Thyroid gland (tissue), 4 donors: ENCODE data around the gene SYPL2. TPM values are rescaled to one million over a fixed set of nuclear protein-coding genes. Genes with fewer than 3 reads are reported as not detected.

ENCODE experiments used
- DNase-seq, 2 donors: peaks; one replicate each; pipeline ENCODE4 v3.0.0-alpha.2; 2019
- H3K27ac ChIP-seq, 3 donors: fragments of 200-600 bp; sonication (generic); 1 replicate in 2 of 3; 2 replicates in 1 of 3; pipeline ENCODE4 v1.5.1; 2016 to 2019; ENCODE audit warnings: mild to moderate bottlenecking in 1 of 3, moderate library complexity in 1 of 3
- H3K27me3 ChIP-seq: fragments of 200-600 bp; sonication (generic); one replicate; pipeline ENCODE4 v1.5.1; 2019
- H3K36me3 ChIP-seq, 2 donors: fragments of 200-600 bp; sonication (generic); one replicate each; pipeline ENCODE4 v1.5.1; 2016 to 2019
- H3K4me1 ChIP-seq, 2 donors: fragments of 200-600 bp; sonication (generic); one replicate each; pipeline ENCODE4 v1.5.1; 2017 to 2019
- H3K4me3 ChIP-seq, 3 donors: fragments of 200-600 bp; sonication (generic); replicated peaks in 1 of 3; 1 replicate in 2 of 3; 2 replicates in 1 of 3; pipeline ENCODE4 v1.5.1; 2016; ENCODE audit warnings: mild to moderate bottlenecking in 1 of 3
- H3K9me3 ChIP-seq: fragments of 200-600 bp; sonication (generic); one replicate; pipeline ENCODE4 v1.5.1; 2017
- POLR2A ChIP-seq, 2 donors: fragments of 450-650 bp; IDR thresholded peaks; one replicate each; pipeline ENCODE4 v1.6.1; 2017; ENCODE audit warnings: antibody characterized with exemption in 2 of 2, mild to moderate bottlenecking in 2 of 2, moderate library complexity in 1 of 2
- WGBS, 2 donors: methylation state at CpG; one replicate each; pipeline ENCODE4 v1.1.5; 2017; 5-methylcytosine and 5-hydroxymethylcytosine counted together
- intact Hi-C: fragments of 100-400 bp; cut with DNase I; formaldehyde crosslinking; loops from one replicate; pipeline ENCODE4 v1.15.1; 2023
- total RNA-seq, 4 donors: library from RNA; depleted of rRNA; stranded (reverse); fragments of >200 nt; gene quantifications; one replicate each; pipeline ENCODE4 v1.2.3, GENCODE V29; 2016
- TF ChIP-seq, protein P1 (sequence below), 6 experiments: fragments of 200-600 bp in 3 of 6; fragments of 450-650 bp in 3 of 6; sonication (generic) in 3 of 6; IDR thresholded peaks; one replicate each; pipeline ENCODE4 v1.5.1; 2016 to 2019; ENCODE audit warnings: antibody characterized with exemption in 6 of 6, mild to moderate bottlenecking in 2 of 6, inconsistent platforms in 1 of 6, moderate library complexity in 1 of 6

SYPL2 gene
- total RNA-seq, 4 donors from 2014 or later, result 7.9 to 12.4 (median 9.1) TPM

- Histone ChIP-seq H3K27me3 (no peaks in the 10 kb centered on the region), H3K4me1 (no peaks in the 10 kb centered on the region), H3K27ac (no peak overlapping the region), H3K36me3 (no peaks in the 10 kb centered on the region), H3K9me3 (no peaks in the 10 kb centered on the region), H3K4me3 (no peak overlapping the region)
- intact Hi-C loops, result no loop called here
- 86 to 87% methylated on average over 9 of the region's 9 CpGs for WGBS, 2 donors
- no peak for TF ChIP-seq POLR2A (IDR thresholded peaks at IDR 0.05)
- TF ChIP-seq, protein P1, sequence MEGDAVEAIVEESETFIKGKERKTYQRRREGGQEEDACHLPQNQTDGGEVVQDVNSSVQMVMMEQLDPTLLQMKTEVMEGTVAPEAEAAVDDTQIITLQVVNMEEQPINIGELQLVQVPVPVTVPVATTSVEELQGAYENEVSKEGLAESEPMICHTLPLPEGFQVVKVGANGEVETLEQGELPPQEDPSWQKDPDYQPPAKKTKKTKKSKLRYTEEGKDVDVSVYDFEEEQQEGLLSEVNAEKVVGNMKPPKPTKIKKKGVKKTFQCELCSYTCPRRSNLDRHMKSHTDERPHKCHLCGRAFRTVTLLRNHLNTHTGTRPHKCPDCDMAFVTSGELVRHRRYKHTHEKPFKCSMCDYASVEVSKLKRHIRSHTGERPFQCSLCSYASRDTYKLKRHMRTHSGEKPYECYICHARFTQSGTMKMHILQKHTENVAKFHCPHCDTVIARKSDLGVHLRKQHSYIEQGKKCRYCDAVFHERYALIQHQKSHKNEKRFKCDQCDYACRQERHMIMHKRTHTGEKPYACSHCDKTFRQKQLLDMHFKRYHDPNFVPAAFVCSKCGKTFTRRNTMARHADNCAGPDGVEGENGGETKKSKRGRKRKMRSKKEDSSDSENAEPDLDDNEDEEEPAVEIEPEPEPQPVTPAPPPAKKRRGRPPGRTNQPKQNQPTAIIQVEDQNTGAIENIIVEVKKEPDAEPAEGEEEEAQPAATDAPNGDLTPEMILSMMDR (IDR thresholded peaks at IDR 0.05), result no peak
- no peak for DNase-seq
Observed at GRCh38 chr1:109475261-109475660, 8.9 kb downstream of the SYPL2 start.

DNA sequence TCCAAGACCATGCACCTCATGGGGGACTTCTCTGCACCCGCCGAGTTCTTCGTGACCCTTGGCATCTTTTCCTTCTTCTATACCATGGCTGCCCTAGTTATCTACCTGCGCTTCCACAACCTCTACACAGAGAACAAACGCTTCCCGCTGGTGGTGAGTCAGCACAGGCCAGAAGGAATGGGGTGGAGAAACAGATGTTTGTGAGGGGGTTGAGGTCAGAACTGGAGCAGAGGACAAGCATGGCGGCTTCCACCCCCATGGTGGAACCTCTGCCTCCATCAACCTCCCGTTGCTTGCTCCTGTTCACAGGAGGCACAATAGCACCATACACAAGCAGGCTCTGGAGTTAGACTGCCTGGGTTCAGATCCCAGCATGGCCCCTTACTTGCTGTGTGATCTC lies 10.5 kb downstream of the SYPL2 start:
- H3K9me3 ChIP-seq, result no peaks in the 10 kb centered on the region
- 93% methylated on average over 8 of the region's 8 CpGs for WGBS, 2 donors
- no peak for DNase-seq
- H3K36me3 ChIP-seq, result no peaks in the 10 kb centered on the region
- intact Hi-C loops, result no loop called here
- no peak overlapping the region for H3K4me3 ChIP-seq
- TF ChIP-seq, protein P1 (IDR thresholded peaks at IDR 0.05), result no peak
- TF ChIP-seq POLR2A (IDR thresholded peaks at IDR 0.05), result no peak
- no peaks in the 10 kb centered on the region for H3K27me3 ChIP-seq
- H3K27ac ChIP-seq, result no peak overlapping the region
- H3K4me1 ChIP-seq, result no peaks in the 10 kb centered on the region

DNA sequence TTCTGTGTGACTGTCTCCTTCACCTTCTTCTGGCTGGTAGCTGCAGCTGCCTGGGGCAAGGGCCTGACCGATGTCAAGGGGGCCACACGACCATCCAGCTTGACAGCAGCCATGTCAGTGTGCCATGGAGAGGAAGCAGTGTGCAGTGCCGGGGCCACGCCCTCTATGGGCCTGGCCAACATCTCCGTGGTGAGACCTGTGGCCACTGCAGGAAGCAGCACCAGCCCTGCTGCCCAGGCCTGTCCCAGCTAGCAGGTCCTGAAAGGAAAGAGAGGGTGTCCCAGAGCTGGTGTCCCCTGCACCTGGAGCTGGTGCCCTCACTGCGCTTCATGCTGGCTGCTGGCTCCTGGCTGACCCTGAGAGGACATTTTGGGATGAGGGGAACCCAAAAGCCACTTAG lies 11.5 kb downstream of the SYPL2 start:
- H3K4me1 ChIP-seq, result peaks cover 0 to under 1% of the 10 kb centered on the region in 2 donors
- no peaks in the 10 kb centered on the region for H3K27me3 ChIP-seq
- no peak overlapping the region for H3K4me3 ChIP-seq
- no peak for TF ChIP-seq POLR2A (IDR thresholded peaks at IDR 0.05)
- TF ChIP-seq, protein P1 (IDR thresholded peaks at IDR 0.05), result no peak
- H3K9me3 ChIP-seq, result no peaks in the 10 kb centered on the region
- 74 to 81% methylated on average over 5 to 6 of the region's 6 CpGs for WGBS, 2 donors
- no peak overlapping the region for H3K27ac ChIP-seq
- no peaks in the 10 kb centered on the region for H3K36me3 ChIP-seq
- intact Hi-C loops, result no loop called here
- DNase-seq, result no peak

DNA sequence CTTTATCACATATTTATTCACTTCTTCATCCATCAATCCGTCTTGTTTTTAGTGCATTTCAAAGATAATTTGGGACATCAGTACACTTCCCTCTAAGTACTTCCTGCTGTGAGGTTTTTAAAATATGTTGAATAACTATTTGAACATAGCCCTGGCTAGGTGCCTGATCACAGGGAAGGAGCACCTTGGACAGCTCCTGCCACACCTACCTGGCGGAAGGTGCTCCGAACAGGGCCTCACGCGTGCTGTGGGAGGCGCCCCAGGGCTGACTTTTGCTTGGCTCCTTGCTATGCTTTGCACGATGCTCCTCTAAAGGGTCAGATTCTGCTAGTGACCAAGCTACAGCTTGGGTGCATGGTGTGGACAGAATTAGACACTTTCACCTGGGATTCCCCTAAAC lies 12.5 kb downstream of the SYPL2 start:
- 40 to 46% methylated on average over 7 of the region's 7 CpGs for WGBS, 2 donors
- H3K27me3 ChIP-seq, result no peaks in the 10 kb centered on the region
- TF ChIP-seq, protein P1 (IDR thresholded peaks at IDR 0.05), result no peak
- no peak for TF ChIP-seq POLR2A (IDR thresholded peaks at IDR 0.05)
- H3K4me3 ChIP-seq, result no peak overlapping the region
- no peak overlapping the region for H3K27ac ChIP-seq
- no peaks in the 10 kb centered on the region for H3K9me3 ChIP-seq
- no peaks in the 10 kb centered on the region for H3K36me3 ChIP-seq
- peak in 1 of 2 donors; percentile 23 for DNase-seq
- peaks cover 6 to 7% of the 10 kb centered on the region in 2 donors for H3K4me1 ChIP-seq
- intact Hi-C loops, result no loop called here

GRCh38 chr1:109479311-109479710 lies 13.0 kb downstream of the SYPL2 start:
- H3K4me3 ChIP-seq, result no peak overlapping the region
- H3K27ac ChIP-seq, result no peak overlapping the region
- intact Hi-C loops, result no loop called here
- H3K9me3 ChIP-seq, result no peaks in the 10 kb centered on the region
- TF ChIP-seq, protein P1 (IDR thresholded peaks at IDR 0.05), result no peak
- TF ChIP-seq POLR2A (IDR thresholded peaks at IDR 0.05), result no peak
- H3K27me3 ChIP-seq, result no peaks in the 10 kb centered on the region
- H3K4me1 ChIP-seq, result peaks cover 7% of the 10 kb centered on the region in 2 donors
- H3K36me3 ChIP-seq, result no peaks in the 10 kb centered on the region
- WGBS, 2 donors, result 69 to 84% methylated on average over 5 of the region's 5 CpGs
- no peak for DNase-seq
